ENCODE measurements around the gene AMOTL1. TPM values are rescaled to one million over a fixed set of nuclear protein-coding genes. Genes with fewer than 3 reads are reported as not detected.

The AMOTL1 gene
- polyA plus RNA-seq, 1 experiment = 43.7 TPM

GRCh38 chr11:94814272-94814976 is 46.3 kb downstream of the AMOTL1 start:
- Histone ChIP-seq H3K27ac (ENCODE audit: low read depth, low read length) (no peak overlapping the region), H3K9me3 (ENCODE audit: control insufficient read depth, insufficient read depth, low read length) (peaks cover 3% of the 10 kb centered on the region; the same call in 1 of the 2 replicates), H3K4me3 (ENCODE audit: low read depth, low read length) (no peak overlapping the region), H3K27me3 (ENCODE audit: control insufficient read depth, insufficient read depth, low read length) (no peaks in the 10 kb centered on the region)
- ChIA-PET CTCF (interaction anchor here (0.6 to 1.4 kb wide), 2 partner anchors 73 to 951 kb away, joined by 4 to 10 read pairs; no protein-coding TSS in a partner anchor), POLR2A (interaction anchor here (1.9 kb wide), 1 partner anchor 20 kb away, joined by 8 read pairs; no protein-coding TSS in a partner anchor)
- TF ChIP-seq CTCF (IDR thresholded peaks at IDR 0.05; ENCODE audit: low read depth, low read length) = no peak
- DNase-seq (ENCODE audit: low read depth, low spot score) = no peak

- no peaks in the 10 kb centered on the region for H3K27me3 ChIP-seq (ENCODE audit: control insufficient read depth, insufficient read depth, low read length)
- TF ChIP-seq CTCF (IDR thresholded peaks at IDR 0.05; ENCODE audit: low read depth, low read length) = no peak
- CTCF ChIA-PET = no interaction called here
- POLR2A ChIA-PET = no interaction called here
- peaks cover 3% of the 10 kb centered on the region; the same call in 1 of the 2 replicates for H3K9me3 ChIP-seq (ENCODE audit: control insufficient read depth, insufficient read depth, low read length)
- H3K4me3 ChIP-seq (ENCODE audit: low read depth, low read length) = no peak overlapping the region
- DNase-seq (ENCODE audit: low read depth, low spot score) = no peak
- no peak overlapping the region for H3K27ac ChIP-seq (ENCODE audit: low read depth, low read length)
Observed at GRCh38 chr11:94815705-94816344, 47.7 kb downstream of the AMOTL1 start.

GRCh38 chr11:94820480-94820879 is 52.3 kb downstream of the AMOTL1 start:
- no peak for TF ChIP-seq CTCF (IDR thresholded peaks at IDR 0.05; ENCODE audit: low read depth, low read length)
- Histone ChIP-seq H3K27ac (ENCODE audit: low read depth, low read length) (no peak overlapping the region), H3K9me3 (ENCODE audit: control insufficient read depth, insufficient read depth, low read length) (peaks cover 3% of the 10 kb centered on the region; the same call in 1 of the 2 replicates), H3K4me3 (ENCODE audit: low read depth, low read length) (no peak overlapping the region), H3K27me3 (ENCODE audit: control insufficient read depth, insufficient read depth, low read length) (no peaks in the 10 kb centered on the region)
- POLR2A ChIA-PET = no interaction called here
- CTCF ChIA-PET = interaction anchor here (0.5 to 1.0 kb wide), 2 partner anchors 77 to 945 kb away, joined by 3 read pairs; no protein-coding TSS in a partner anchor
- no peak for DNase-seq (ENCODE audit: low read depth, low spot score)

- Histone ChIP-seq H3K27ac (ENCODE audit: low read depth, low read length) (no peak overlapping the region), H3K9me3 (ENCODE audit: control insufficient read depth, insufficient read depth, low read length) (peaks cover 3% of the 10 kb centered on the region; the same call in 1 of the 2 replicates), H3K4me3 (ENCODE audit: low read depth, low read length) (no peak overlapping the region), H3K27me3 (ENCODE audit: control insufficient read depth, insufficient read depth, low read length) (no peaks in the 10 kb centered on the region)
- CTCF ChIA-PET = no interaction called here
- no peak for DNase-seq (ENCODE audit: low read depth, low spot score)
- POLR2A ChIA-PET = no interaction called here
- TF ChIP-seq CTCF (IDR thresholded peaks at IDR 0.05; ENCODE audit: low read depth, low read length) = no peak
Observed at GRCh38 chr11:94821439-94821838, 53.3 kb downstream of the AMOTL1 start.

GRCh38 chr11:94822080-94822479 is 53.9 kb downstream of the AMOTL1 start:
- DNase-seq (ENCODE audit: low read depth, low spot score) = no peak
- CTCF ChIA-PET = no interaction called here
- no peaks in the 10 kb centered on the region for H3K27me3 ChIP-seq (ENCODE audit: control insufficient read depth, insufficient read depth, low read length)

More at GRCh38 chr11:94822080-94822479, 53.9 kb downstream of the AMOTL1 start:
- POLR2A ChIA-PET = no interaction called here
- Histone ChIP-seq H3K4me3 (ENCODE audit: low read depth, low read length) (no peak overlapping the region), H3K27ac (ENCODE audit: low read depth, low read length) (no peak overlapping the region), H3K9me3 (ENCODE audit: control insufficient read depth, insufficient read depth, low read length) (peaks cover 3% of the 10 kb centered on the region; the same call in 1 of the 2 replicates)
- no peak for TF ChIP-seq CTCF (IDR thresholded peaks at IDR 0.05; ENCODE audit: low read depth, low read length)

Data from AG04450 (cell line).